Nucleus accumbens (tissue), 56 donors: ENCODE results near the gene ZNF678.
"Not testable (repeated sequence)": the region's sequence is repeated elsewhere in the genome, so short reads cannot be mapped to it uniquely, and the experiment has no call there.

ENCODE experiments used
- DNase-seq, 56 donors: peaks; one replicate each; lab custom pipeline; 2025; lab: John Stamatoyannopoulos, UW

Gene ZNF678

GRCh38 chr1:227549892-227550291 is 13.5 kb upstream of the ZNF678 start:
- DNase-seq: no peak

DNA sequence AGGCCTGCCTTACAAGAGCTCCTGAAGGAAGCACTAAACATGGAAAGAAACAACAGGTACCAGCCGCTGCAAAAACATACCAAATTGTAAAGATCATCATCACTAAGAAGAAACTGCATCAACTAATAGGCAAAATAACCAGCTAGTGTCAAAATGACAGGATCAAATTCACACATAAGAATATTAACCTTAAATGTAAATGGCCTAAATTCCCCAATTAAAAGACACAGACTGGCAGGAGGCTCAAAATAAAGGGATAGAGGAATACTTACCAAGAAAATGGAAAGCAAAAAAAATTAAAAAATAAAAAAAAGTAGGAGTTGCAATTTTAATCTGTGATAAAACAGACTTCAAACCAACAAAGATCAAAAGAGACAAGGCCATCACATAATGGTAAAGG is 11.5 kb upstream of the ZNF678 start:
- DNase-seq: not testable (repeated sequence)

- no peak for DNase-seq
Observed at GRCh38 chr1:227556288-227556687, 7.1 kb upstream of the ZNF678 start.

- DNase-seq: no peak
Observed at GRCh38 chr1:227557962-227558725, 5.2 kb upstream of the ZNF678 start.

DNA sequence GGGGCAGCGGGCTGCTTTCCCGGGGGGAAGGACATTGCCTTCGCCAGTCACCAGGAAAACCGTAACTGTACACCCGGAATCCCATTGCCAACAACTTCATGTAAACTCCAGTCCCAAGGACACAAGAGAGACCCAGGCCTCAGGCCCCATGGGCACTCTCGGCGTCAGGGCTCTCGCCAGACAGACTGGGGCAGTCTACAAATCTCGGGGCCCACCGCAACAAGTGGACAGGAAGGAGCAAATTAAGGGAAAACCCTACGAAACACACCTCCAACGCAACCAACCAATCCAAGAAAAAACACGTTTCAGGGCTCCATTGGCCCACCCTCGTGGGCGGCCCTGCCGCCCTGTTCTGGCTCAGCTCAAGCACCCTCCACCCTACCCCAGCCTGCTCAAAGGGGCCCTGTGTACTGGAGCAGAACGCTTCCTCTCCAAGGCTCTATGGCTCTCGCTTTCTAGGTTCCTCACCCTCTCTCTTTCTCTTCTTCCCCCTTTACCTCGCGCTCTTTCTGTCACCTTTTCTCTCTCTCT is 4.6 kb upstream of the ZNF678 start:
- DNase-seq: no peak

DNA sequence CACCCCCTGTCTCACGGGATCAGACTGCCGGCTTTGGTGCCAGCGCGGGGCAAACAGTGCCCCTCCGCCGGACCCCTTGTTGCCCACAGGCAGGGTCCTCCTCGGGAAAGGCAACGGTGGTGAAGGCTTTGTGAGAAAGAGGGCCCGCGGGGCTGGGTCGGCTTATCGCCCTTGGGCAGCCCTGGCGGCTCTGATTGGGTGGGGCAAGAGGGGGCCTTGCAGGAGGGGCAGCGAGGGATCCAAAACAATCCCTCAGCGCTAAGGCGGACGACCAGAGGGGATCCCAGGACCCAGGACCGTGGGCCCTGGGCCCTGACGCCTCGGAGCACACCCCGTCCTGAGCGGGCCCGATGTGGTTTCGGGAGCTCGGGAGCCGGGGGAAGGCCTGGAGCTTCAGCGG is 3.9 kb upstream of the ZNF678 start:
- no peak for DNase-seq

DNA sequence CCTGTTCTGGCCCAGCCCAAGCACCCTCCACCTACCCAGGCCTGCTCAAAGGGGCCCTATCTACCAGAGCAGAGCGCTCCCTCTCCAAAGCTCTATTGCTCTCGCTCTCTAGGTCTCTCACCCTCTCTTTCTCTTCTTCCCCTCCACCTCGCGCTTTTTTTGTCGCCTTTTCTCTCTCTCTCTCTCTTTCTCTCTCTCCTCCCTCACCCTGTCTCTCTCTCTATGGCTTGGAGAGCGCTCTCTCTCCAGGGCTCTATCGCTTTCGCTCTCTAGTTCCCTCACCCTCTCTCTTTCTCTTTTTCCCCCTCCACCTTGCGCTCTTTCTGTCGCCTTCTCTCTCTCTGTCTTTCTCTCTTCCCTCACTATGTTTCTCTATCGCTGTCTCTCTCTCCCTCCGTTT is 3.4 kb upstream of the ZNF678 start:
- no peak for DNase-seq

DNA sequence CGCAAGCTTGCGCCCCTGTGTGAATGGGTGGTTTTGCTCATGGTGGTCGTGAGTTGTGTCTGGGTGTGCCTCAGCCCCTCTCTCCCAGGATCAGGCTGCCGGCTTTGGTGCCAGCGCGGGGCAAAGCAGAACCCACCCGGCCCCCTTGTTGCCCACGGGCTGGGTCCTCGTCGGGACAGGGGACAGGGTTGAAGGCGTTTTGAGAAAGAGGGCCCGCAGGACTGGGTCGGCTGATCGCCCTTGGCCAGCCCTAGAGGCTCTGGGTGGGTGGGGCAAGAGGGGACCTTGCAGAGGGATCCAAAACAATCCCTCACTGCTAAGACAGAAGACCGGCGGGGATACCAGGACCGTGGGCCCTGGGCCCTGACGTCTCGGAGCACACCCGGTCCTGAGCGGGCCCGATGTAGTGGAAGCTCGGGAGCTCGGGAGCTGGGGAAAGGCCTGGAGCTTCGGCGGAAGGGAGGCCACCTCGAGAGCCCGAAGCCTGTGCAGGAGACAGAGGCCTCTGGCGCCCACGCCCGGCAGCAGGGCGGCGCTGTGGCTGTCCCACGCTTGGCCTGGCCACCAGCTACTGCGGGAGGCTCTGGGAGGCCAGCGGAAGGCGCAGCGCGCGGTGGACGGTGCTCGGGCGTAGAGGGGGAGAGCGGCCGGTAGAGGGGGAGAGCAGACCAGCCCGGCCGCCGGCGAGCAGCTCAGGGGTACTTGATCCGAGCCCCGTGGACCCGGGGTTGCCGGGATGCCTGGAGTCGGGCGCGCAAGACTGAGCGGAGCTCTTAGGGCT is 2.8 kb upstream of the ZNF678 start:
- peak in 1 of 56 donors; percentile 9 for DNase-seq

GRCh38 chr1:227561241-227561907 is 2.0 kb upstream of the ZNF678 start:
- DNase-seq: no peak

DNA sequence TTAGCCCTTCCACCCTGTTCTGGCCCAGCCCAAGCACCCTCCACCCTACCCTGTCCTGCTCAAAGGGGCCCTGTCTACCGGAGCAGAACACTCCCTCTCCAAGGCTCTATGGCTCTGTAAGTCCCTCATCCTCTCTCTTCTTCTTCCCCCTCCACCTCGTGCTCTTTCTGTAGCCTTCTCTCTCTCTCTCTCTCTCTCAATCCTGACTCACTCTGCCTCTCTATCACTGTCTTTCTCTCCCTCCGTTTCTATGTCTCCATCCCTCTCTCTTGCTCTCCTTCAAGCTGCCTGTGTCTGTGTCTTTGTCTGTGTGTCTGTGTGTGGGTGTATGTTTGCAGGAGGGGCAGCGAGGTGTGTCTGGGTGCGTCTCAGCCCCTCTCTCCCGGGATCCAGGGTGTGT is 1.3 kb upstream of the ZNF678 start:
- DNase-seq: no peak

DNA sequence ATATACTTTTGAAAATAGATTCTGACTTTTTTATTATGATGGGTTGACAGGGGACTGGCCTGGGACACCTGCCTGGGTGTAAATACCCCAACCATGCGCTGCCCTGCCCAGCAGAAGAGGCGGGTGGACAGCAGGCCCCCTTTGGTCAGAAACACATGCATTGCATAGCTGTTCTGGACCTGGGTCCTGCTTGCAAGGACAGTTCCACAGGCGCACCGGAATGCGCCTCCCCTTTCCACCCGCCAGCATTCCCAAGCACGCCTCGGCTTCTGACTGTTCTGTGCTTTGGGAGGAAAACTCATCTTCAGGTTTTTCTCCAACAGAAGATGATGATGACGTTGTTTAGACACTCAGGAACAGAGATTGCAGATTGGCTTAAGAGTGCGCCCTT is 428 bp upstream of the ZNF678 start:
- DNase-seq: peak in 1 of 56 donors; percentile 40

DNA sequence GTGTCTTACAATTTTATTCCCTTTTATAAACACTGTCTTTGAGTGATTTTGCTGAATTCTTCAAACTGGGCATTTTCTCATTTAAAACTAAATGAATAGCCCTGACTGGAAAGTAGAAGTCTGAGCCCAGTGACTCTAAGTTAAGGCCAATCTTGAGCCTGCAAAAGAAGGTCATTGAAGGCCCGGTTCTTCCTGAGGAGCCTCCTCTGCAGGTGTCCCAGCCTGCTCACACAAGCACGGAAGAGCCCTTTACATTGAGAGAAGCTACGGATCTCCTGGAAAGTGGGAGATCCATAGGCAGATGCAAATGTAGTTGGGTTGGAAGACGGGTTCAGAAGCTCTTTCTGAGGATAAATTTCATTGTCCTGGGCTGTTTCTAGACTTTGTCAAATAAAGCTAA is 3.9 kb downstream of the ZNF678 start:
- DNase-seq: no peak

DNA sequence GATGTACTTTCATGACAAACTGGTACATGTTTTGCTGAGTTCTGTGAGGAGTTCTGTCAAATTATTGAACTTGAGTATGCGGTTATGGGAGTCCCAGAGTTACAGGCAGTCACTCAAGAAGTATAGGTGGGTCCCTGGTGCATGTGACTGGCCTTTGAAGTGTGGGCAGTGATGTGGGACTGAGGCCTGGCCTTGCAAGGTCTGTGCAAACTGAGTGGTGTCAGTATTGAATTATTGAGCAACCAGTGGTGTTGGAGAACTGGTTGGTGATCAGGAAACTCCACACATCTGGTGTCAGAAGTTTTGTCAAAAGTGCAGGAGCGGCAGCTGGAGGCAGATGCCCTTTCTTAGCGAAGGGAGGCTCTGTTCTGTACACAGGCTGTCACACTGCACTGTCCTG is 5.2 kb downstream of the ZNF678 start:
- no peak for DNase-seq

- DNase-seq: no peak
Observed at GRCh38 chr1:227572752-227573151, 9.4 kb downstream of the ZNF678 start.

GRCh38 chr1:227574926-227575325 is 11.6 kb downstream of the ZNF678 start:
- no peak for DNase-seq

DNA sequence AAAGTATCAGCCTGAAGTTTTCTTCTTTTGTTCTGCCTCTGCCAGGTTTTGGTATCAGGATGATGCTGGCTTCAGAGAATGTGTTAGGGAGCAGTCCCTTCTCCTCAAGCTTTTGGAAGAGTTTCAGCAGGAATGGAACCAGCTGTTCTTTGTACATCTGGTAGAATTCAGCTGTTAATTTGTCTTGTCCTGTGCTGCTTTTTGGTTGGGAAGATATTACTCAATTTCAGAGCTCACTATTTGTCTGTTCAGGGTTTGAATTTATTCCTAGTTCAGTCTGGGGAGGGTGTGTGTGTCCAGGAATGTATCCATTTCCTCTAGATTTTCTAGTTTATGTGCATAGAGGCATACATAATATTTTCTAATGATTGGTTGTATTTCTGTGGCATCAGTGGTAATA is 12.8 kb downstream of the ZNF678 start:
- no peak for DNase-seq

DNA sequence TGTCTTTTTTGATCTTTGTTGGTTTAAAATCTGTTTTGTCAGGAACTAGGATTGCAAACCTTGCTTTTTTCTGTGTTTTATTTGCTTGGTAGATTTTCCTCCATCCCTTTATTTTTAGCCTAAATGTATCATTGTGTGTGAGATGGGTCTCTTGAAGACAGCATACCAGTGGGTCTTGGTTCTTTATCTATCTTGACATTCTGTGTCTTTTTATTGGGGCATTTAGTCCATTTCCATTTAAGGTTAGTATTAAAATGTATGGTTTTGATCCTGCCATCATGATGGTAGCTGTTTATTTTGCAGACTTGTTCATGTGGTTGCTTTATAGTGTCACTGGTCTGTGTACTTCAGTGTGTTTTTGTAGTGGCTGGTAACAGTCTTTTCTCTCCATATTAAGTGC is 14.1 kb downstream of the ZNF678 start:
- DNase-seq: no peak

GRCh38 chr1:227583354-227583753 is 20.0 kb downstream of the ZNF678 start:
- no peak for DNase-seq

DNA sequence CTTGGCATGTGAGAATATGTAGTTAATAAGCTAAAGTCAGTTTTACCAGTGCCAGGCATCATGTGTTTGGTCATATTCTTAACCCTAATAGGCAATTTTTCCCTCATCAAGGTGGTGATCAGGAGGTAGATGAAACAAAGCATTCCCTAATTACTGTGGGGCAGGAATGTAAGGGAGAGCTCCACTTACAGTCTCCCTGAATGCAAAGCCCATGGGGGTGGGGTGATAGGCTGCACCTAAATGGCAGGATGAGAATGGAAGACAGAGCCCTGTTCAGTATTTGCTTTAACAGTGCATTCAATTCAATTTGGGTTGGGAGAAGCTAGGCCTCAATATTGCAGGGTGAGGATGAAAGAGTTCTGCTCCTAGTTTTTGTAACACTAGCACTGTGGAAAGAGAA is 23.4 kb downstream of the ZNF678 start:
- DNase-seq: no peak

- DNase-seq: no peak
Observed at GRCh38 chr1:227587968-227588367, 24.6 kb downstream of the ZNF678 start.

DNA sequence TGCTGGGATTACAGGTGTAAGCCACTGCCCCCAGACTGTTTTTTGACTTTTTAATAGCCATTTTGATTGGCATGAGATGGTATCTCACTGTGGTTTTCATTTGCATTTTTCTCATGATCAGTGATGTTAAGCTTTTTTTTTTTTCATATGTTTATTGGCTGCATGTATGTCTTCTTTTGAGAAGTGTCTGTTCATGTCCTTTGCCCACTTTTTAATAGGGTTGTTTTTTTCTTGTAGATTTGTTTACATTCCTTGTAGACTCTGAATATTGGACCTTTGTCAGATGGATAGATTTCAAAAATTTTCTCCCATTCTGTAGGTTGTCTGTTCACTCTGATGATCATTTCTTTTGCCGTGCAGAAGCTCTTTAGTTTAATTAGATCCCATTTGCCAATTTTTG is 25.4 kb downstream of the ZNF678 start:
- DNase-seq: not testable (repeated sequence)
